IPS-NIHi11 (cell line): ENCODE results near the gene FBXO5.

ENCODE experiments used
- DNase-seq: peaks from one replicate; pipeline ENCODE4 v3.0.0; 2012; ENCODE audit warnings: mixed read lengths, low spot score

Gene FBXO5

DNA sequence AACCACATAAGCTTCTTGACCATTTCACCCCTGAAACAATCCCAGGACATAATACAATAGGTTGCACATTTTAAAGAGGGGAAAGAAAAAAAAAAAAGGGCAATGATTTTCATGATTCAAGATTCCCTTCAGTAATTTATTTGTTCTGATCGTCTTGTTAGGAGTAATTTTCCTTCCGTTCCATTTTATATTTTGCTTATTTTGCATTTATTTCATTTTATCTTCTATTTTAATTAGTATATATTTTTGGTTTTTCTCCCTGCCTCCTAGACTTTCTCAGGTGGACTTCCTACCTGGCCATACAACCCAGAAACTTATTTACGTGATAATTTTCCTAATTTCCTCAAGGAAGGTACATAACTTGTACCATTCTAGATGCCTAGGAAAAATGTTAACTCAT lies 32.6 kb downstream of the FBXO5 start:
- no peak for DNase-seq

DNA sequence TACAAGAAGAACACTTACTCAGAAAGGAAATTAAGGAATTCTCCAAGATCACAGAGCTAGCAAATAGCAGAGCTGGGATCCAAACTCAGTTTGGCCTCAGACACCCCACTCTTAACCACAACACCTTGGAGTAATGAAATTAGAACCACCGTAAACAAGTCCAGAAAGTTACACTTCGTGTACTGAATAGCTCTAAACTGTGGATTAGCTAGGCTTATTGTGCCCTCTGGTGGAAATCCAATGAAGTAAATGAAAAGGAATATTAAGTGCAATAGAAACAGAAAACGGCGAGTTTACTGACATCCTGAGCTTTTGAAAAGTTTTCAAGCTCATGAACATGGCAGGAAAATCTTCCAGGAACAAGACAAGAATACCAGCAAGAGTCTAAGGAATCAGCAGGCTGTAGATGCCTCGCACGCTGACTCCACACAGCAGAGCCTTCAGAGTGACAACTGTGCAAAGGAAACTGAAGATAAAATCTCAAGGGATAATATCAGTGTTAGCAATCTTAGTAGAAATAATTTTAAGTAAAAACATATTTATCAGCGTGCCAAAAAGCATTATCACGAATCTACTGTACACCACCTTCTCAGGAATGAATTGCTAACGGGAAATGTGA lies 34.6 kb downstream of the FBXO5 start:
- peak; percentile 28 for DNase-seq

DNA sequence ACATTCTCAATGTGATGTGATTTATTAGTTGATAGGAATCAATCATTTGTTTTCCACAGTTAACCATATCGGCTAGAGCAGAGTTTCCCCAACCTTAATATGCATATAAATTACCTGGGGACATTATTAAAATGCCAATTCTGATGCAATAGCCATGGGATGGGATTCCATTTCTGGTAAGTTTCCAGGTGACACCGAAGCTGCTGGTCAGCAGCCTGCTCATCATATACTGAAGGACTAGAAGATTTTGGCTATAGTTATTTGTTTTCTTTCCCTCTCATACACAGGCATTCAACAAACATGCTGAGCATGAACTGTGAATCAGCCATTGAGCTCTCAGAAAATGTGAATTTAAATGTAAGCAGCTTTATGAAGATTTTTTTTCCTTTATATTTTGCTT lies 35.8 kb downstream of the FBXO5 start:
- DNase-seq: no peak

DNA sequence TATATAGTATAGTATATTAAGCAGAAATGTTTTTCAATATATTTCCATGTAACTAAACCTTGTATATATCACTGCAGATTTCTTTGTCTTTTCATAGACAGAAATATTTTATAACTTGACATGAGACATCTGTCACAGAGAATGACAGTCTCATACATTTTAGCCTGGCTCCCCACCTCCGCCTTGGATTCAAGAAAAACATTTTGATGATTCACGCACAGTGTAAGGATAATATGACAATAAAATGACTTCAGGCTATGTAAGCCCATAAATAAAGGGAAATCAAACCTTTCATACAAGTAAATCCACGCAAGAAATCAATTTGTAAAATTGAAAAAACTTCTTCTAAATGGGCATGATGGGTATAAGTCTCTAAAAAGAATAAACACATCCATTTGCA lies 36.4 kb downstream of the FBXO5 start:
- no peak for DNase-seq

- DNase-seq: no peak
These were observed 39.5 kb downstream of the FBXO5 start for GRCh38 chr6:152943260-152943897.

- no peak for DNase-seq
These were observed 40.4 kb downstream of the FBXO5 start for GRCh38 chr6:152942319-152942869.

DNA sequence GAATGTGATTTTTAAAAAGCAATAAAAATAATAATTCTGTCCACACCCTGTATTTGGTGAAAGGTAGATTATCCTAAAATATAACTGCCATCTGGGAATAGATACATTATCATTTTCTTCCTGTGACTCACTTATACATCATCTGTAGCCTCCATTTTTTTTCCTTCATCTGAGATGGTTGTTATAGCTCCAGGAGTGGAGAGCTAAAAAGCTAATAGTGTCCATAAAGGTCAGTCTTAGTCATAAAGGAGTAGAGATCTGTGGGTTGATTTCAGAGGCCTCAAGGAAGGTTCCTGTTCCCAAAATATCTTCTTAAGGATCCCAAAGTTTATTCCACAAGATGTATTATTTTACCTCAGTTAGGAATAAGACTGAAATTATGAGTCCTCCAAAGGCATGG lies 41.1 kb downstream of the FBXO5 start:
- no peak for DNase-seq

DNA sequence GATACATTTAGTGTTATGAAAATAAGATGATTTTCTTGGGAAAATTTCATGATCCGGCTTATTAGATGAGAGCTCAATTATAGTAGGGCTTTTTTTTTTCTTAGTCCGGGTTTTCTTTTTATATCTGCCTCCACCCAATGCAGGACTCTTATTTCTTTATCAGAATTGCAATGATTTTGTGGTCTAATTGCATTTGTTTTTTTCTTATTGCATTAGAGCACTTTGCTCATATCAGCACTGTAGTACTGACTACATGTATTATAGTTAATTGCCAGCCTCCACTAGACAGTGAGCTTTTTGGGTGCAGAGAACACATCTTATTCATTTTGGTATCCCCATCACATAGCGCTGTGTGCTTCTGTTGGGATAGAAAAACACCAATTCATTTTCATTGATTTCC lies 50.0 kb downstream of the FBXO5 start:
- DNase-seq: no peak

GRCh38 chr6:152922706-152923105 lies 60.1 kb downstream of the FBXO5 start:
- DNase-seq: no peak
